ENCODE data around the gene FADS2. TPM values are rescaled to one million over a fixed set of nuclear protein-coding genes. Genes with fewer than 3 reads are reported as not detected.

Gene FADS2
- polyA plus RNA-seq, 1 donor (not counting 4 experiments of a cell fraction or from before 2014, with no cell fraction given), result 196 TPM

- Histone ChIP-seq H3K4me2 (ENCODE audit: control insufficient read depth, extremely low read depth, insufficient read depth, low read depth, low read length) (no peak overlapping the region), H3K27me3 (ENCODE audit: control insufficient read depth, extremely low read depth, insufficient read depth, low read length) (no peaks in the 10 kb centered on the region), H3K9me1 (ENCODE audit: control insufficient read depth, extremely low read depth, insufficient read depth, low read length) (no peaks in the 10 kb centered on the region), H2AFZ (ENCODE audit: control insufficient read depth, low read length) (no peak overlapping the region), H3K9me3 (ENCODE audit: control insufficient read depth, low read depth, low read length) (no peaks in the 10 kb centered on the region), H3K27ac (ENCODE audit: control insufficient read depth, insufficient read depth, low read length) (no peak overlapping the region), H3K4me1 (ENCODE audit: control insufficient read depth, extremely low read depth, insufficient read depth, low read length) (peaks cover 4% of the 10 kb centered on the region), H3K79me2 (ENCODE audit: control insufficient read depth, insufficient read depth, low read length) (no peaks in the 10 kb centered on the region), H4K20me1 (ENCODE audit: control insufficient read depth, extremely low read depth, insufficient read depth, low read length) (no peaks in the 10 kb centered on the region), H3K4me3 (ENCODE audit: control insufficient read depth in 2 of 3, extremely low read depth in 1 of 3, insufficient read depth in 2 of 3, low read depth in 1 of 3, low read length in 3 of 3) (no peak overlapping the region), H3K36me3 (ENCODE audit: control insufficient read depth in 2 of 2, extremely low read depth in 1 of 2, insufficient read depth in 2 of 2, low read length in 2 of 2) (peaks cover 9 to 20% of the 10 kb centered on the region in 2 experiments), H3K9ac (ENCODE audit: control insufficient read depth, extremely low read depth, insufficient read depth, low read length) (no peak overlapping the region)
- TF ChIP-seq CTCF (optimal IDR thresholded peaks at IDR 0.05 in 1 of 3, IDR thresholded peaks at IDR 0.05 in 1 of 3, conservative IDR thresholded peaks at IDR 0.05 in 1 of 3; ENCODE audit: extremely low read depth in 1 of 3, insufficient read depth in 2 of 3, low read length in 3 of 3), result no peak
- DNase-seq (ENCODE audit: low read depth, low spot score), result no peak
- dilution Hi-C loops (cut with MboI; ENCODE audit: extremely low pct_ligation_motif_present, low sequenced_read_pairs), result no loop called here
- FAIRE-seq, result no peak
Observed at GRCh38 chr11:61866958-61867343, 38.9 kb downstream of the FADS2 start.

GRCh38 chr11:61868571-61869428, 40.7 kb downstream of the FADS2 start:
- no peak overlapping the region for H3K9ac ChIP-seq (ENCODE audit: control insufficient read depth, extremely low read depth, insufficient read depth, low read length)
- no peak overlapping the region for H3K4me2 ChIP-seq (ENCODE audit: control insufficient read depth, extremely low read depth, insufficient read depth, low read depth, low read length)
- no peak overlapping the region for H2AFZ ChIP-seq (ENCODE audit: control insufficient read depth, low read length)
- peaks cover 1% of the 10 kb centered on the region for H3K27me3 ChIP-seq (ENCODE audit: control insufficient read depth, extremely low read depth, insufficient read depth, low read length)
- no peak overlapping the region for H3K4me3 ChIP-seq (ENCODE audit: control insufficient read depth in 2 of 3, extremely low read depth in 1 of 3, insufficient read depth in 2 of 3, low read depth in 1 of 3, low read length in 3 of 3)
- DNase-seq (ENCODE audit: low read depth, low spot score), result no peak
- TF ChIP-seq CTCF (optimal IDR thresholded peaks at IDR 0.05 in 1 of 3, IDR thresholded peaks at IDR 0.05 in 1 of 3, conservative IDR thresholded peaks at IDR 0.05 in 1 of 3; ENCODE audit: extremely low read depth in 1 of 3, insufficient read depth in 2 of 3, low read length in 3 of 3), result no peak
- TF ChIP-seq EZH2 (IDR thresholded peaks at IDR 0.05; ENCODE audit: low read length), result no peak
- peaks cover 9 to 12% of the 10 kb centered on the region in 2 experiments for H3K36me3 ChIP-seq (ENCODE audit: control insufficient read depth in 2 of 2, extremely low read depth in 1 of 2, insufficient read depth in 2 of 2, low read length in 2 of 2)
- no peaks in the 10 kb centered on the region for H3K9me3 ChIP-seq (ENCODE audit: control insufficient read depth, low read depth, low read length)
- H3K79me2 ChIP-seq (ENCODE audit: control insufficient read depth, insufficient read depth, low read length), result no peaks in the 10 kb centered on the region
- no peak for FAIRE-seq
- no peak overlapping the region for H3K27ac ChIP-seq (ENCODE audit: control insufficient read depth, insufficient read depth, low read length)
- dilution Hi-C loops (cut with MboI; ENCODE audit: extremely low pct_ligation_motif_present, low sequenced_read_pairs), result no loop called here
- peaks cover 4% of the 10 kb centered on the region for H3K4me1 ChIP-seq (ENCODE audit: control insufficient read depth, extremely low read depth, insufficient read depth, low read length)
- no peaks in the 10 kb centered on the region for H3K9me1 ChIP-seq (ENCODE audit: control insufficient read depth, extremely low read depth, insufficient read depth, low read length)
- H4K20me1 ChIP-seq (ENCODE audit: control insufficient read depth, extremely low read depth, insufficient read depth, low read length), result peaks cover 2% of the 10 kb centered on the region
